H9 (cell line): ENCODE results near the gene DUSP1. TPM values are rescaled to one million over a fixed set of nuclear protein-coding genes. Genes with fewer than 3 reads are reported as not detected.

Source experiments
- DNase-seq: peaks from one replicate; pipeline ENCODE4 v3.0.0-alpha.2; 2017
- H2AFZ ChIP-seq: one replicate; pipeline ENCODE4 v1.6.1; 2013; ENCODE audit warnings: mild to moderate bottlenecking, low read length, control low read depth, moderate library complexity
- H2AK5ac ChIP-seq: 2 replicates; pipeline ENCODE4 v1.6.1; 2013; ENCODE audit warnings: low read length, control low read depth, mixed read lengths; ENCODE audit not compliant: insufficient read length
- H2BK120ac ChIP-seq: one replicate; pipeline ENCODE4 v1.6.1; 2013; ENCODE audit warnings: low read depth, mild to moderate bottlenecking, low read length, control low read depth, inconsistent platforms; ENCODE audit not compliant: poor library complexity, severe bottlenecking
- H2BK12ac ChIP-seq: 2 replicates; pipeline ENCODE4 v1.6.1; 2013; ENCODE audit warnings: low read length, control low read depth, mixed read lengths, low read depth; ENCODE audit not compliant: insufficient read length
- H2BK15ac ChIP-seq: 2 replicates; pipeline ENCODE4 v1.6.1; 2013; ENCODE audit warnings: low read depth, low read length, control low read depth
- H2BK20ac ChIP-seq: one replicate; pipeline ENCODE4 v1.6.1; 2013; ENCODE audit warnings: low read depth, mild to moderate bottlenecking, low read length, control low read depth, inconsistent platforms; ENCODE audit not compliant: poor library complexity, severe bottlenecking
- H2BK5ac ChIP-seq: 2 replicates; pipeline ENCODE4 v1.6.1; 2013; ENCODE audit warnings: low read length, control low read depth, mixed read lengths; ENCODE audit not compliant: insufficient read length
- H3K14ac ChIP-seq: 2 replicates; pipeline ENCODE4 v1.6.1; 2013; ENCODE audit warnings: low read length, control low read depth; ENCODE audit not compliant: insufficient read depth
- H3K18ac ChIP-seq: 2 replicates; pipeline ENCODE4 v1.6.1; 2013; ENCODE audit warnings: low read depth, mild to moderate bottlenecking, mixed read lengths, low read length, control low read depth; ENCODE audit not compliant: insufficient read length
- H3K23ac ChIP-seq: 2 replicates; pipeline ENCODE4 v1.6.1; 2013; ENCODE audit warnings: low read length, control low read depth, mixed read lengths, low read depth; ENCODE audit not compliant: insufficient read length
- H3K23me2 ChIP-seq: 2 replicates; pipeline ENCODE4 v1.6.1; 2013; ENCODE audit warnings: low read depth, mild to moderate bottlenecking, mixed read lengths, low read length, control low read depth; ENCODE audit not compliant: insufficient read length, poor library complexity, severe bottlenecking
- H3K27ac ChIP-seq: 2 replicates; pipeline ENCODE4 v1.5.1; 2013; ENCODE audit warnings: low read length, control low read depth, mixed read lengths, low read depth; ENCODE audit not compliant: insufficient read length
- H3K27me3 ChIP-seq: 2 replicates; pipeline ENCODE4 v1.6.1; 2013; ENCODE audit warnings: low read length, control low read depth, inconsistent platforms; ENCODE audit not compliant: insufficient read depth
- H3K4ac ChIP-seq: 2 replicates; pipeline ENCODE4 v1.6.1; 2013; ENCODE audit warnings: low read depth, mild to moderate bottlenecking, control low read depth, inconsistent platforms, low read length, moderate library complexity
- H3K4me1 ChIP-seq: 2 replicates; pipeline ENCODE4 v1.6.1; 2013; ENCODE audit warnings: low read length, control low read depth, inconsistent platforms; ENCODE audit not compliant: insufficient read depth
- H3K4me2 ChIP-seq: 2 replicates; pipeline ENCODE4 v1.6.1; 2013; ENCODE audit warnings: low read length, control low read depth, mixed read lengths; ENCODE audit not compliant: insufficient read length, insufficient read depth
- H3K56ac ChIP-seq: 2 replicates; pipeline ENCODE4 v1.6.1; 2013; ENCODE audit warnings: low read depth, mild to moderate bottlenecking, mixed read lengths, low read length, control low read depth; ENCODE audit not compliant: insufficient read length
- H3K79me1 ChIP-seq: 2 replicates; pipeline ENCODE4 v1.6.1; 2013; ENCODE audit warnings: low read depth, mild to moderate bottlenecking, moderate library complexity, low read length, control low read depth, inconsistent platforms; ENCODE audit not compliant: insufficient read depth, poor library complexity, severe bottlenecking
- H3K79me2 ChIP-seq: 2 replicates; pipeline ENCODE4 v1.6.1; 2013; ENCODE audit warnings: low read length, control low read depth, inconsistent platforms; ENCODE audit not compliant: insufficient read depth
- H3K9ac ChIP-seq: 2 replicates; pipeline ENCODE4 v1.6.1; 2013; ENCODE audit warnings: low read length, control low read depth, mixed read lengths; ENCODE audit not compliant: insufficient read length; ENCODE audit errors: extremely low read depth
- H3K9me3 ChIP-seq: one replicate; pipeline ENCODE4 v1.6.1; 2013; ENCODE audit warnings: low read depth, low read length, inconsistent platforms; ENCODE audit not compliant: control insufficient read depth
- H3T11ph ChIP-seq: one replicate; pipeline ENCODE4 v1.6.1; 2013; ENCODE audit warnings: mild to moderate bottlenecking, low read length, control low read depth, inconsistent platforms
- H4K20me1 ChIP-seq: one replicate; pipeline ENCODE4 v1.6.1; 2013; ENCODE audit not compliant: control insufficient read depth, insufficient read length, insufficient read depth
- H4K5ac ChIP-seq: 2 replicates; pipeline ENCODE4 v1.6.1; 2013; ENCODE audit warnings: low read depth, mild to moderate bottlenecking, mixed read lengths, low read length, control low read depth; ENCODE audit not compliant: insufficient read length
- H4K8ac ChIP-seq: replicated peaks from 2 replicates; pipeline ENCODE4 v1.6.1; 2013; ENCODE audit warnings: low read length, control low read depth, mixed read lengths, low read depth; ENCODE audit not compliant: insufficient read length
- H4K91ac ChIP-seq: 2 replicates; pipeline ENCODE4 v1.6.1; 2013; ENCODE audit warnings: low read depth, mild to moderate bottlenecking, moderate library complexity, mixed read lengths, low read length, control low read depth; ENCODE audit not compliant: insufficient read length
- H3K27ac Mint-ChIP-seq, 3 experiments: 2 replicates in 2 of 3; 3 replicates in 1 of 3; pipeline ENCODE4 v1.8.0; 2020 to 2021; ENCODE audit warnings: mixed read lengths in 3 of 3, mild to moderate bottlenecking in 1 of 3, moderate library complexity in 1 of 3
- H3K27me3 Mint-ChIP-seq: 2 replicates; pipeline ENCODE4 v1.8.0; 2021; ENCODE audit warnings: low read depth, mild to moderate bottlenecking, moderate library complexity, mixed read lengths
- H3K36me3 Mint-ChIP-seq, 3 experiments: 2 replicates in 2 of 3; 3 replicates in 1 of 3; pipeline ENCODE4 v1.8.0; 2020 to 2021; ENCODE audit warnings: low read depth in 3 of 3, mixed read lengths in 3 of 3; ENCODE audit not compliant: insufficient read depth in 1 of 3
- H3K4me1 Mint-ChIP-seq, 2 experiments: 2 replicates each; pipeline ENCODE4 v1.8.0; 2020; ENCODE audit warnings: mixed read lengths in 2 of 2
- H3K4me3 Mint-ChIP-seq, 2 experiments: 2 replicates in 1 of 2; 3 replicates in 1 of 2; pipeline ENCODE4 v1.8.0; 2020 to 2021; ENCODE audit warnings: mild to moderate bottlenecking in 2 of 2, mixed read lengths in 2 of 2, moderate library complexity in 1 of 2
- H3K9me3 Mint-ChIP-seq, 2 experiments: 2 replicates in 1 of 2; 3 replicates in 1 of 2; pipeline ENCODE4 v1.8.0; 2020; ENCODE audit warnings: mild to moderate bottlenecking in 2 of 2, mixed read lengths in 2 of 2, moderate library complexity in 1 of 2
- WGBS: extraction: QIAGEN DNeasy Blood & Tissue Kit; methylation state at CpG from one replicate; pipeline ENCODE4 v1.1.7; 2013; ENCODE audit warnings: missing lambda C conversion rate, low lambda C conversion rate, mixed read lengths; ENCODE audit not compliant: insufficient read length; ENCODE audit errors: extremely low coverage; 5-methylcytosine and 5-hydroxymethylcytosine counted together
- total RNA-seq: library from RNA; stranded (reverse); gene quantifications from 2 replicates; pipeline ENCODE4 v1.2.1, GENCODE V29; 2021
- TF ChIP-seq, protein P1 (sequence below): fragments of 200-600 bp; sonication (generic); conservative IDR thresholded peaks from 3 replicates; pipeline ENCODE4 v1.8.0; 2021; ENCODE audit warnings: antibody characterized with exemption, mild to moderate bottlenecking

DUSP1 gene
- total RNA-seq, 1 experiment from 2014 or later, result 10.9 TPM

- H3K27ac Mint-ChIP-seq, result no peak overlapping the region
- H3K9me3 Mint-ChIP-seq, result no peaks in the 10 kb centered on the region
- no peak overlapping the region for H2BK5ac ChIP-seq
Measured at GRCh38 chr5:172729588-172729987, 41.4 kb downstream of the DUSP1 start.

More at GRCh38 chr5:172729588-172729987, 41.4 kb downstream of the DUSP1 start:
- H4K20me1 ChIP-seq, result no peaks in the 10 kb centered on the region
- peaks cover 2 to 3% of the 10 kb centered on the region in 2 experiments; a peak in 2 of 4 replicates for H3K4me1 Mint-ChIP-seq
- no peak overlapping the region for H4K91ac ChIP-seq
- H3K79me2 ChIP-seq, result no peaks in the 10 kb centered on the region
- no peaks in the 10 kb centered on the region for H3K4me1 ChIP-seq
- no peak overlapping the region for H3K27ac ChIP-seq
- H3K23ac ChIP-seq, result no peak overlapping the region
- no peak overlapping the region for H2BK15ac ChIP-seq
- H3K4me2 ChIP-seq, result no peak overlapping the region
- H3K4me3 Mint-ChIP-seq, result no peak overlapping the region
- no peak overlapping the region for H2AFZ ChIP-seq
- no peaks in the 10 kb centered on the region for H3K36me3 Mint-ChIP-seq
- H2BK12ac ChIP-seq, result no peak overlapping the region
- DNase-seq, result no peak
- H3K27me3 ChIP-seq, result no peaks in the 10 kb centered on the region
- H2AK5ac ChIP-seq, result no peak overlapping the region
- TF ChIP-seq, protein P1, sequence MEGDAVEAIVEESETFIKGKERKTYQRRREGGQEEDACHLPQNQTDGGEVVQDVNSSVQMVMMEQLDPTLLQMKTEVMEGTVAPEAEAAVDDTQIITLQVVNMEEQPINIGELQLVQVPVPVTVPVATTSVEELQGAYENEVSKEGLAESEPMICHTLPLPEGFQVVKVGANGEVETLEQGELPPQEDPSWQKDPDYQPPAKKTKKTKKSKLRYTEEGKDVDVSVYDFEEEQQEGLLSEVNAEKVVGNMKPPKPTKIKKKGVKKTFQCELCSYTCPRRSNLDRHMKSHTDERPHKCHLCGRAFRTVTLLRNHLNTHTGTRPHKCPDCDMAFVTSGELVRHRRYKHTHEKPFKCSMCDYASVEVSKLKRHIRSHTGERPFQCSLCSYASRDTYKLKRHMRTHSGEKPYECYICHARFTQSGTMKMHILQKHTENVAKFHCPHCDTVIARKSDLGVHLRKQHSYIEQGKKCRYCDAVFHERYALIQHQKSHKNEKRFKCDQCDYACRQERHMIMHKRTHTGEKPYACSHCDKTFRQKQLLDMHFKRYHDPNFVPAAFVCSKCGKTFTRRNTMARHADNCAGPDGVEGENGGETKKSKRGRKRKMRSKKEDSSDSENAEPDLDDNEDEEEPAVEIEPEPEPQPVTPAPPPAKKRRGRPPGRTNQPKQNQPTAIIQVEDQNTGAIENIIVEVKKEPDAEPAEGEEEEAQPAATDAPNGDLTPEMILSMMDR, result no peak
- H3K4ac ChIP-seq, result no peak overlapping the region
- no peak overlapping the region for H3K18ac ChIP-seq
- no peak overlapping the region for H4K8ac ChIP-seq
- no peak overlapping the region for H3K56ac ChIP-seq
- no CpG with 5 or more reads among the region's 13 CpGs for WGBS
- H3K9ac ChIP-seq, result no peak overlapping the region
- H4K5ac ChIP-seq, result no peak overlapping the region
- peaks cover 70% of the 10 kb centered on the region for H3K27me3 Mint-ChIP-seq
- no peaks in the 10 kb centered on the region for H3K23me2 ChIP-seq
- no peak overlapping the region; the same call in 1 of the 2 replicates for H3K14ac ChIP-seq
- H2BK120ac ChIP-seq, result no peak overlapping the region
- H3K79me1 ChIP-seq, result no peaks in the 10 kb centered on the region
- no peaks in the 10 kb centered on the region for H3K9me3 ChIP-seq
- no peak overlapping the region for H2BK20ac ChIP-seq
- no peak overlapping the region for H3T11ph ChIP-seq
